OCI-LY1 (cell line): ENCODE data around the gene TSPAN10.

Source experiments
- H2AFZ ChIP-seq: fragments of 200-600 bp; sonication (generic), shearing (Covaris generic); 2 replicates; pipeline ENCODE4 v1.6.0; 2014; ENCODE audit warnings: antibody characterized with exemption, mild to moderate bottlenecking, low read length
- H3F3A ChIP-seq: fragments of 200-600 bp; sonication (generic), shearing (Covaris generic); 2 replicates; pipeline ENCODE4 v1.6.0; 2014; ENCODE audit warnings: mild to moderate bottlenecking, antibody characterized with exemption, low read length, moderate library complexity; ENCODE audit not compliant: insufficient read depth
- H3K27ac ChIP-seq: fragments of 200-600 bp; sonication (generic); 2 replicates; pipeline ENCODE4 v1.5.1; 2014; ENCODE audit warnings: low read length, mixed run types, mild to moderate bottlenecking, low read depth; ENCODE audit not compliant: poor library complexity, severe bottlenecking
- H3K27me3 ChIP-seq: fragments of 200-600 bp; sonication (generic); 2 replicates; pipeline ENCODE4 v1.6.0; 2014; ENCODE audit warnings: antibody characterized with exemption, mild to moderate bottlenecking, low read length, moderate library complexity; ENCODE audit not compliant: insufficient read depth
- H3K36me3 ChIP-seq: fragments of 200-600 bp; sonication (generic); 2 replicates; pipeline ENCODE4 v1.6.1; 2014; ENCODE audit warnings: mild to moderate bottlenecking, antibody characterized with exemption, low read length, moderate library complexity, mixed read lengths; ENCODE audit not compliant: insufficient read depth
- H3K4me1 ChIP-seq: fragments of 200-600 bp; sonication (generic); 2 replicates; pipeline ENCODE4 v1.5.1; 2014; ENCODE audit warnings: mild to moderate bottlenecking, low read length, moderate library complexity; ENCODE audit not compliant: insufficient read depth, severe bottlenecking
- H3K4me2 ChIP-seq: fragments of 200-600 bp; sonication (generic), shearing (Covaris generic); 2 replicates; pipeline ENCODE4 v1.6.1; 2014; ENCODE audit warnings: low read length
- H3K4me3 ChIP-seq: fragments of 200-600 bp; sonication (generic); 2 replicates; pipeline ENCODE4 v1.5.1; 2014; ENCODE audit warnings: low read length, low read depth, mild to moderate bottlenecking, mixed read lengths; ENCODE audit not compliant: poor library complexity, severe bottlenecking
- H3K79me2 ChIP-seq: fragments of 200-600 bp; shearing (Covaris generic); 2 replicates; pipeline ENCODE4 v1.6.1; 2016; ENCODE audit warnings: mixed run types, low read length, mixed read lengths; ENCODE audit not compliant: insufficient read depth
- H3K9ac ChIP-seq: fragments of 200-600 bp; sonication (generic), shearing (Covaris generic); 2 replicates; pipeline ENCODE4 v1.6.1; 2014; ENCODE audit warnings: mild to moderate bottlenecking, low read length, mixed read lengths
- H3K9me2 ChIP-seq: fragments of 200-600 bp; sonication (generic), shearing (Covaris generic); 2 replicates; pipeline ENCODE4 v1.6.1; 2014; ENCODE audit warnings: low read depth, mild to moderate bottlenecking, low read length, mixed read lengths
- H3K9me3 ChIP-seq: fragments of 200-600 bp; shearing (Covaris generic); 2 replicates; pipeline ENCODE4 v1.6.1; 2014; ENCODE audit warnings: low read length, mixed read lengths
- H4K20me1 ChIP-seq: fragments of 200-600 bp; sonication (generic), shearing (Covaris generic); 2 replicates; pipeline ENCODE4 v1.6.0; 2016; ENCODE audit warnings: mild to moderate bottlenecking, low read length; ENCODE audit not compliant: insufficient read depth
- EZH2 ChIP-seq: fragments of 200-600 bp; sonication (generic), shearing (Covaris generic); IDR thresholded peaks from 2 replicates; pipeline ENCODE4 v1.8.0; 2017; ENCODE audit warnings: borderline replicate concordance, mixed run types, mild to moderate bottlenecking, antibody characterized with exemption, low read length, moderate library complexity, mixed read lengths
- TF ChIP-seq, protein P1 (sequence below): fragments of 200-600 bp; sonication (generic), shearing (Covaris generic); IDR thresholded peaks from 2 replicates; pipeline ENCODE4 v1.5.1; 2017; ENCODE audit warnings: mild to moderate bottlenecking, antibody characterized with exemption, low read length, moderate library complexity, mixed read lengths

TSPAN10 gene

DNA sequence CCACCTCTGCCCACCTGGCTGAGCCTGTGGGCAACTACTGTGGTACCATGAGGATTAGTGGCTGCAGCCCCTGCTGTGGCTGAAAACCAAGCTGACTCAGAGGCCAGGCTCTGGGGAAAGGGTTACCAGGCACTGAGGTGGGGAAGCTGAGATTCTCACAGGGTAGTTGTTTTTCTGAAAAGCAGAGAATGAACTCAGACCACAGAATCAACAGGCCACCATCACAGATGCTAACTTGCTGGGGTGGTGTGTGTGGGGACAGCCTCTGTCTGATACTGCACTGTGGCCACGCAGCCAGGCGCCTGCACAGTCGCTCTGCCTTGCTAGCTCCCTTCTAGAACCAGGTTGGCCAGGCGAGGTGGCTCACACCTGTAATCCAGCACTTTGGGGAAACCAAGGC lies 28.9 kb upstream of the TSPAN10 start:
- H3K79me2 ChIP-seq: no peaks in the 10 kb centered on the region
- H3F3A ChIP-seq: no peaks in the 10 kb centered on the region; the same call in 1 of the 2 replicates
- H3K4me1 ChIP-seq: no peaks in the 10 kb centered on the region
- H3K36me3 ChIP-seq: peaks cover 86% of the 10 kb centered on the region
- no peaks in the 10 kb centered on the region for H3K9me3 ChIP-seq
- no peak overlapping the region for H2AFZ ChIP-seq
- H3K4me2 ChIP-seq: no peak overlapping the region
- H3K4me3 ChIP-seq: no peak overlapping the region
- H3K27me3 ChIP-seq: no peaks in the 10 kb centered on the region
- H4K20me1 ChIP-seq: no peaks in the 10 kb centered on the region
- no peak overlapping the region for H3K27ac ChIP-seq
- TF ChIP-seq, protein P1, sequence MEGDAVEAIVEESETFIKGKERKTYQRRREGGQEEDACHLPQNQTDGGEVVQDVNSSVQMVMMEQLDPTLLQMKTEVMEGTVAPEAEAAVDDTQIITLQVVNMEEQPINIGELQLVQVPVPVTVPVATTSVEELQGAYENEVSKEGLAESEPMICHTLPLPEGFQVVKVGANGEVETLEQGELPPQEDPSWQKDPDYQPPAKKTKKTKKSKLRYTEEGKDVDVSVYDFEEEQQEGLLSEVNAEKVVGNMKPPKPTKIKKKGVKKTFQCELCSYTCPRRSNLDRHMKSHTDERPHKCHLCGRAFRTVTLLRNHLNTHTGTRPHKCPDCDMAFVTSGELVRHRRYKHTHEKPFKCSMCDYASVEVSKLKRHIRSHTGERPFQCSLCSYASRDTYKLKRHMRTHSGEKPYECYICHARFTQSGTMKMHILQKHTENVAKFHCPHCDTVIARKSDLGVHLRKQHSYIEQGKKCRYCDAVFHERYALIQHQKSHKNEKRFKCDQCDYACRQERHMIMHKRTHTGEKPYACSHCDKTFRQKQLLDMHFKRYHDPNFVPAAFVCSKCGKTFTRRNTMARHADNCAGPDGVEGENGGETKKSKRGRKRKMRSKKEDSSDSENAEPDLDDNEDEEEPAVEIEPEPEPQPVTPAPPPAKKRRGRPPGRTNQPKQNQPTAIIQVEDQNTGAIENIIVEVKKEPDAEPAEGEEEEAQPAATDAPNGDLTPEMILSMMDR: no peak
- TF ChIP-seq EZH2: no peak
- no peak overlapping the region for H3K9ac ChIP-seq
- no peaks in the 10 kb centered on the region for H3K9me2 ChIP-seq

DNA sequence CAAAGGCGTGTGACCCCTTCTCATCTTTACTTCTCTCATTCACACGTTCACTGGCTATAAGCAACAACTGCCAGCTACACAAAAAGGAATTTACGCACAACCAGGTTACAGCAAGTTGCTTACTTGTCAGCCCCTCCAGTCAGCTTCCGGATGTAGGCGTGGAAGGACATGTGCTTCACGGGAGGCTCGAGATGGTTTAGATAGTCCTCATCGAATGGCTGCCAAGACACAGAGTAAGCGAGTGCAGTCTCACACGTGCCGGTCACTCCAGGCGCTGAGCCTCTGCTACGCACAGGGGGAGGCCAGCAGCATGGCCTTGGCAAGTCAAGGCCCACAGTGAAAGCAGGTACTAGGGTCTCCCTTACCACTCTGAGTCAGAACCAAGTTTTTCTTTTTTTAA lies 28.4 kb upstream of the TSPAN10 start:
- H3K4me1 ChIP-seq: no peaks in the 10 kb centered on the region
- no peak overlapping the region for H3K4me2 ChIP-seq
- no peaks in the 10 kb centered on the region for H3K79me2 ChIP-seq
- TF ChIP-seq EZH2: no peak
- TF ChIP-seq, protein P1: no peak
- no peaks in the 10 kb centered on the region for H4K20me1 ChIP-seq
- no peak overlapping the region for H3K27ac ChIP-seq
- peaks cover 88% of the 10 kb centered on the region for H3K36me3 ChIP-seq
- H3F3A ChIP-seq: no peaks in the 10 kb centered on the region; the same call in 1 of the 2 replicates
- H3K9me3 ChIP-seq: no peaks in the 10 kb centered on the region
- no peak overlapping the region for H3K9ac ChIP-seq
- H3K27me3 ChIP-seq: no peaks in the 10 kb centered on the region
- no peak overlapping the region for H3K4me3 ChIP-seq
- no peaks in the 10 kb centered on the region for H3K9me2 ChIP-seq
- no peak overlapping the region for H2AFZ ChIP-seq

DNA sequence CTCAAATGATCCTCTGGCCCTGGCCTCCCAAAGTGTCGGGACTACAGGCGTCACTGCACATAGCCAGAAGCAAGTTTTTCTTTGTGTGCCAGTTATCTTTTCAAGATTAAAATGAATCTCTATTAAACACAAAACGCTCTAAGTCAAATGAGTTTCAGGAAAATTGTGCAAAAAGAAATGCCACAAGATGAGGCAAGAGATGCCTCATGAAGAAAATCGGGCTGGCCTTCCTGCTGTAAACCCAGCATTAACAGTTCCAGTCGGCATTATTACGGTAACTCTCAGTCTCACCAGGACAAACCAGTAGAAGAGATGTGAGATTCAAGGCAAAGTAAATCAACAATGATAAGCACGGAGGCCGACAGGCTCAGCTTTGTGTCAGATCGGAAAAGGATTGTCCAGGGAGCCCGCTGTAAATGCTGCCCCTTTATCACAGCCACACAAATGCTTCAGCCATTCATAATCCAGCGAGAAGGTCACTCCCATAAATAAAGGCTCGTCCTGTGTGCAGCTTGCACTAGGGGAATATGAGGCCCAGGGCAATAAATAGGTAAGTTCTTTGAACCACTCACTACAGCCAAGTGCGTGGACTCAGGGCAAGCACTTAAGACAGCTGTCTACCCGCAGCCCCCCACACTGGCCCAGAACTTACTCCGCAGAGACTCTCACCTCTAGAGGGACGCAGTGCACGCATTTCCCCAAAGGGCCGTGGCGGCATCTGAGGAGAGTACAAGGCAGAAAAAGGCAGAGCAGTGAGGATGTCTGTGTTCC lies 27.3 kb upstream of the TSPAN10 start:
- no peak overlapping the region for H3K27ac ChIP-seq
- peaks cover 88% of the 10 kb centered on the region for H3K36me3 ChIP-seq
- H4K20me1 ChIP-seq: no peaks in the 10 kb centered on the region
- no peaks in the 10 kb centered on the region for H3K79me2 ChIP-seq
- H3F3A ChIP-seq: no peaks in the 10 kb centered on the region
- H3K4me1 ChIP-seq: no peaks in the 10 kb centered on the region
- H3K9me3 ChIP-seq: no peaks in the 10 kb centered on the region
- H3K9me2 ChIP-seq: no peaks in the 10 kb centered on the region
- no peak overlapping the region for H3K9ac ChIP-seq
- no peak overlapping the region for H2AFZ ChIP-seq
- no peaks in the 10 kb centered on the region for H3K27me3 ChIP-seq
- no peak overlapping the region for H3K4me2 ChIP-seq
- TF ChIP-seq EZH2: no peak
- TF ChIP-seq, protein P1: no peak
- no peak overlapping the region for H3K4me3 ChIP-seq
